OCI-M1 (cell line): Measurements from ENCODE around the gene PFDN6.
"Not testable (repeated sequence)": the region's sequence is repeated elsewhere in the genome, so short reads cannot be mapped to it uniquely, and the experiment has no call there.

ENCODE experiments used
- DNase-seq: peaks from one replicate; lab custom pipeline; 2025; lab: John Stamatoyannopoulos, UW

PFDN6 gene

DNA sequence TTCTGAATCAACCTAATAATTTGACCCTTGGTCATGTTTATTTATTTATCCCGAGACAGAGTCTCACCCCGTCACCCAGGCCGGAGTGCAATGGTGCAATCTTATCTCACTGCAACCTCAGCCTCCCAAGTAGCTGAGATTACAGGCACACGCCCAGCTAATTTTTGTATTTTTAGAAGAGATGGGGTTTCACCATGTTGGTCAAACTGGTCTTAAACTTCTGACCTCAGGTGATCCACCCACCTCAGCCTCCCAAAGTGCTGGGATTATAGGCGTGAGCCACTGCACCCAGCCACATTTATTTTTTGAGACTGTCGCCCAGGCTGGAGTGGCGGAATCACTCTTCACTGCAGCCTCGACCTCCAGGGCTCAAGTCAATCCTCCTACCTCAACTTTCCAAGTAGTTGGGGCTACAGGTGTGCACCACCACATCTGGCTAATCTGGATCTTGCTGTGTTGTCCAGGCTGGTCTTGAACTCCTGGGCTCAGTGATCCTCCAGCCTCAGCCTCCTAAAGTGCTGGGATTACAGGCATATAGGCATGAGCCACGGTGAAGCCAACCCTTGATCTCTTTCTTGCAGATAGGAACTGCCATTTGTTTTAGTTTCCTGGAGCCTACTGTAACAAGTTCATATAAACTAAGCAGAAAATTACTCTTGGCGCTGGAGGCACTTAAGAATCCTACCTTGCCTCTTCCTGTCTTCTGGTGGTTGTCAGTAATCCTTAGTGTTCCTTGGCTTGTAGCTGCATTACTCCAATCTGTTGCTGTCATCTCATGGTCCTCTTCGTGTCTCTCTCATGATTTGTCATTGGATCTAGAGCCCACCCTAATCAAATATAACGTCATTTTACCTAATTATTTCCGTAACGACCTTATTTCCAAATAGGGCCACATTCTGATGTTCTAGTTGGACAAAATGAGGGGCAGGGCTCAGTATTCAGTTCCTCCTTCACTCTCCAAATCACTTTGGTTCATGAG lies 15.2 kb upstream of the PFDN6 start:
- DNase-seq = no peak

DNA sequence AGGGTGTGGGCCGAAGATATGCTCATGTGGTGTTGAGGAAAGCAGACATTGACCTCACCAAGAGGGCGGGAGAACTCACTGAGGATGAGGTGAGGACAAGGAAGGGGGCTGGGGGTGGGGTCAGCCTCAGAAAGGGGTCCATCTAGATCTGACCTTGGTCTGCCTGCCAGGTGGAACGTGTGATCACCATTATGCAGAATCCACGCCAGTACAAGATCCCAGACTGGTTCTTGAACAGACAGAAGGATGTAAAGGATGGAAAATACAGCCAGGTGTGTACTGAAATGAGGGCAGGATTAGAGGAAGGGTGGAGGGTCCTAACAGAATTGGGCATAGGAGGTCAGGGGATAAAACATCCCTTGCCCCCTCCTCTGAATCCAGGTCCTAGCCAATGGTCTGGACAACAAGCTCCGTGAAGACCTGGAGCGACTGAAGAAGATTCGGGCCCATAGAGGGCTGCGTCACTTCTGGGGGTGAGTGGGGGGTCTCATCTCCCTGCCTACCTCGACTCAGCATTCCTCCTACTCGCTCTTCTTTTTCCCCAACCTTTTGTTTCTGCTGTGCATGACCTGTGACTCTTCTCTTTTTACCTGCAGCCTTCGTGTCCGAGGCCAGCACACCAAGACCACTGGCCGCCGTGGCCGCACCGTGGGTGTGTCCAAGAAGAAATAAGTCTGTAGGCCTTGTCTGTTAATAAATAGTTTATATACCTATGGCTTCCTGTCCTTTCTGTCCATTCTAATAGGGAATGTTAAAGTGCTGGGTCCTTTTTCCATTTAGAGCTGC lies 13.4 kb upstream of the PFDN6 start:
- DNase-seq = not testable (repeated sequence)

DNA sequence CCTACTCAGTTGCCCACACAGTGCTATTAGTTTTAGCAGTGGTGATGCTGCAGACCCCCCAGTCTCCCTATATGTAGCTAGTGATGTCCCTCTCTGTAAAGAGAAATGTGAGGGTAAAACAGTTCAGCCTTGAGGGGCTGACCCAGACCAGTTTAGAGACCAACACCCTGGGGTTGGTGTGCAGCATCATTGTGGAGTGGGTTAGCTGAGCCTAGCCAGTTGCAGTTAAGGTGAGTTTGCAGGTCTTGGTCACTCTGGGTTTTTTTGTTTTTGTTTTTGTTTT lies 12.9 kb upstream of the PFDN6 start:
- no peak for DNase-seq

DNA sequence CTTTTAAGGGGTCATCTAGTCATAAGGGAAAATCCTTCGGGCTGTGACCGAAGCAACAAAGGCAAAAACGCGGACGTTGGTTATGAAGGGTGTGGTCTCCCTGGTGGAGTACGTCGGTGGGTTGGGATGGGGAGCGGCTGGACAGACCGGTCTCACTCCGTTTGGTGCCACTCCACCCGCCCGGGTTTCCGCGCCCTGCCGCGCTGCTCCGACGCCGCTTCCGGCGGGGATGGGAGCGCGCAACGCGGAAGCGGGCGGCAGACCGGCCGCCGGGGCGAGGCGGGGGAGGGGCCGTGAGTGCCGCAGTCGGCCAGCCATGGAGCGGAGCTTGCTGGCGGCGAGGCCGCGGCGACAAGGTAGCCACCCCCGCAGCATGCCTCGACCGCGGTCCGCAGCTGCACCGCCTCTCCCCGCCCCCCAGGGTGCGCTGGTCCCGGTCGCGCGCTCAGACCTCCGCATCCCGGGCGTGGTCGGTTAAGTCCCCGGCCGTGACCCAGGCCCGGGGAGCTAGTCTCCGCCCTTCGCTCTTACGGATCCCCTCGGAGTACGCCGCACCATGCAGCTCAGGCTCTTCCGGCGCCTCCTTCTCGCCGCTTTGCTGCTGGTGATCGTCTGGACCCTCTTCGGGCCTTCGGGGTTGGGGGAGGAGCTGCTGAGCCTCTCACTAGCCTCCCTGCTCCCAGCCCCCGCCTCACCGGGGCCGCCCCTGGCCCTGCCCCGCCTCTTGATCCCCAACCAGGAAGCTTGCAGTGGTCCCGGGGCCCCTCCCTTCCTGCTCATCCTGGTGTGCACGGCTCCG lies 12.3 kb upstream of the PFDN6 start, which contains the start of gene B3GALT4:
B3GALT4 (plus strand) TSS at position 260 of the 799 bp plus-strand sequence; CDS start at position 557, 297 bp downstream.
- peak; percentile 93 for DNase-seq

DNA sequence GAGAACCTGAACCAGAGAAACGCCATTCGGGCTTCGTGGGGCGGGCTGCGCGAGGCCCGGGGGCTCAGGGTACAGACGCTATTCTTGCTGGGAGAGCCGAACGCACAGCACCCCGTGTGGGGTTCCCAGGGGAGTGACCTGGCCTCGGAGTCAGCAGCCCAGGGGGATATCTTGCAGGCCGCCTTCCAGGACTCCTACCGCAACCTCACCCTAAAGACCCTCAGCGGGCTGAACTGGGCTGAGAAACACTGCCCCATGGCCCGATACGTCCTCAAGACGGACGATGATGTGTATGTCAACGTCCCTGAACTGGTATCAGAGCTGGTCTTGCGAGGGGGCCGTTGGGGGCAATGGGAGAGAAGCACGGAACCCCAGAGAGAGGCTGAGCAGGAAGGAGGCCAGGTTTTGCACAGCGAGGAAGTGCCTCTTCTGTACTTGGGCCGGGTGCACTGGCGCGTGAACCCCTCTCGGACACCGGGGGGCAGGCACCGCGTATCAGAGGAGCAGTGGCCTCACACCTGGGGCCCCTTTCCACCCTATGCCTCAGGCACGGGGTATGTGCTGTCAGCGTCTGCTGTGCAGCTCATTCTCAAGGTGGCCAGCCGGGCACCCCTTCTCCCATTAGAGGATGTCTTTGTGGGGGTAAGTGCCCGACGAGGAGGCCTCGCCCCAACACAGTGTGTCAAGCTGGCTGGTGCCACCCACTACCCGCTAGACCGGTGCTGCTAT lies 11.6 kb upstream of the PFDN6 start:
- no peak for DNase-seq

DNA sequence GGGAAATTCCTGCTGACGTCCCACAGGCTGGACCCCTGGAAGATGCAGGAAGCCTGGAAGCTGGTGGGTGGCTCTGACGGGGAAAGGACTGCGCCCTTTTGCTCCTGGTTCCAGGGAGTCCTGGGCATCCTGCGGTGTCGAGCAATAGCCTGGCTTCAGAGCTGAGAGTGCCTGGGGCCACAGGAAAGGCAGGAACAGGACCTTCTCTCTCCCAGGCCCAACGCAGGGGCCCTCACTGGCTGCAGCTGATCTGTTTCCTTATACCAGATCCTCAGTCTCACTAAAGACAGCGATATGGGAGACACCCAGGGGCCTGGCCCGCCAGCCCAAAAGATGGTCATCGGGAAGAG lies 11.0 kb upstream of the PFDN6 start:
- no peak for DNase-seq

DNA sequence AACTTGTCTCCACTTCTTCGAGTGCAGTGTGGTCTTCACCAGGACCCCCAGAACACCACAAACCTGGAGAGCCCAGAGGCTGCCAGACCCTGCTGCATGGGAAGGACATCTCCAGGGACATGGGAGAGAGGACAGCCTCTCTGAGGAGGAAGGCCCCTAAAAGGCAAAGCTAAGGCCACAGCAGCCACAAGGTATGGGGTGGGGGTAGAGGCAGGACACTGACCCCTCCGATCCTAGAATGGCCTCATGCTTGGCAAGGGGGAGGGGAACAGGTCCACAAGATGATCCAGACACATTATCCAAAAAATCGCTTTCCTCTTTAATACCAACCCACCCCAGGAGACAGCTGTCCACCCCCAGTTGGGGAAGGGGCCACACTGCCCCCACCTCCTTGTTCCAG lies 10.6 kb upstream of the PFDN6 start:
- DNase-seq = no peak

DNA sequence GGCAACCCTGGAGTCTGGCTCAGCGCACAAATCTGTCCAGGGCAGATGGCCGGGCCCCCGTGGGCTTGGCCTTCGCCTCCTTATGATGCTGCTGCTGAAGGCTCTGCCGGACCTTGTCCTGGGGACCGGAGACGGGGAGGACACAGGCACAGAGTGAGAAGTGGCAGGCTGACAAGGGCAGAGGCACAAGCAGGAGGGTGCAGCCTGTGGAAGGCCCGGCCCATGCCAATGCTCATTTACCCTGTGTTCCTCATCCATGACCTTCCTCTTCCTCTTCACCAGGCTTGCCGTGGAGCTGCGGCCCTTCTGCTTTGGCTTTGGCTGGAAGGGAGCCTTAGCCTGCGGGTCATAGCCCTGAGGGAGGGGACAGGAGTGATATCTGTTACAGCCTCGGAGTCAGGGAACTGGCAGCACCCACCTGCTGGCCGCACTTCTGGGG lies 10.1 kb upstream of the PFDN6 start:
- DNase-seq = no peak

DNA sequence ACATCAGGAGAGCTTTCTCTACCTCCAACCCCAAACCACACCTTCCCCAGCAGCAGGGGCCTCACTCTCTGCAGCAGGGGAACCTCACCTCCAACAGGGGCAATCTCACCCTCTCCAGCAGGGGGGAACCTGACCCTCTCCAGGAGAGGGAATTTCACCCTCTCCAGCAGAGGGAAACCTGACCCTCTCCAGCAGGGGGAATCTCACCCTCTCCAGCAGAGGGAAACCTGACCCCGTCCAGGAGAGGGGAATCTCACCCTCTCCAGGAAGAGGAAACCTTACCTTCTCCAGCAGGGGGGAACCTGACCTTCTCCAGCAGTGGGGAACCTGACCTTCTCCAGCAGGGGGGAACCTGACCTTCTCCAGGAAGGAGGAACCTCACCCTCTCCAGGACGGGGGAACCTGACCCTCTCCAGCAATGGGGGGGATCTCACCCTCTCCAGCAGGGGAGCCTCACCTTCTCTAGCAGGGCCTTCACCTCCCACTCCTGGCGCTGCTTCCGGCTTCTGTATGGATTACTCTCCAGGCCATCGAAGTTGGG lies 9.4 kb upstream of the PFDN6 start:
- DNase-seq = peak; percentile 84

DNA sequence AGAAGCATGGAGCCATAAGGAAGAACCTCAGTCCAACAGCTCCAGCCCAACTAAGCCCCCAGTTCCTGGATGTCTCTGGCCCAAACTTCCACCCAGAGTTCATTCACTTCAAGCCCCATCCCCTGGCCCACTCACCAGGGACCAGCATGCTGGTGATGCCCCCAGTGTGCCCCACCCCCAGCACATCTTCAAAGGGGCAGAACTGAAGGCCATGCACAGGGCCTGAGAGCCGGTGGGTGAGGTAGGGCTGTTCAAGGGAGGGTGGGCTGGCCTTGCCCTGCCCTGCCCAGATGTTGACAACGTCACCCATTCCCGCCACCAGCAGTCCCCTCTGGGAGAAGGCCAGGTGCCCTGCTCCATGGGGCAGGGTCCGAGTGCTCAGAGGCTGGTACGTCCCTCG lies 8.9 kb upstream of the PFDN6 start:
- no peak for DNase-seq

DNA sequence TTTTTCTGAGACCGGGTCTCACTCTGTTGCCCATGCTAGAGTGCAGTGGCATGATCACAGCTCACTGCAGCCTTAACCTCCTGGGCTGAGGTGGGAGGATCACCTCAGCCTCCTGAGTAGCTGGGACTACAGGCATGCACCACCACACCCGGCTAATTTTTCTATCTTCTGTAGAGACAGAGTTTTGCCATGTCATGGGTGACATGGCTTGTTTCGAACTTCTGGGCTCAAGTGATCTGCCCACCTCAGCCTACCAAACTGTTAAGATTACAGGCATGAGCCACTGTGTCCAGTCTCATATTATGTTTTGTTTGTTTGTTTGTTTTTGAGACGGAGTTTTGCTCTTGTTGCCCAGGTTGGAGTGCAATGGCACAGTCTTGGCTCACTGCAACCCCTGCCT lies 4.2 kb upstream of the PFDN6 start:
- DNase-seq = not testable (repeated sequence)

DNA sequence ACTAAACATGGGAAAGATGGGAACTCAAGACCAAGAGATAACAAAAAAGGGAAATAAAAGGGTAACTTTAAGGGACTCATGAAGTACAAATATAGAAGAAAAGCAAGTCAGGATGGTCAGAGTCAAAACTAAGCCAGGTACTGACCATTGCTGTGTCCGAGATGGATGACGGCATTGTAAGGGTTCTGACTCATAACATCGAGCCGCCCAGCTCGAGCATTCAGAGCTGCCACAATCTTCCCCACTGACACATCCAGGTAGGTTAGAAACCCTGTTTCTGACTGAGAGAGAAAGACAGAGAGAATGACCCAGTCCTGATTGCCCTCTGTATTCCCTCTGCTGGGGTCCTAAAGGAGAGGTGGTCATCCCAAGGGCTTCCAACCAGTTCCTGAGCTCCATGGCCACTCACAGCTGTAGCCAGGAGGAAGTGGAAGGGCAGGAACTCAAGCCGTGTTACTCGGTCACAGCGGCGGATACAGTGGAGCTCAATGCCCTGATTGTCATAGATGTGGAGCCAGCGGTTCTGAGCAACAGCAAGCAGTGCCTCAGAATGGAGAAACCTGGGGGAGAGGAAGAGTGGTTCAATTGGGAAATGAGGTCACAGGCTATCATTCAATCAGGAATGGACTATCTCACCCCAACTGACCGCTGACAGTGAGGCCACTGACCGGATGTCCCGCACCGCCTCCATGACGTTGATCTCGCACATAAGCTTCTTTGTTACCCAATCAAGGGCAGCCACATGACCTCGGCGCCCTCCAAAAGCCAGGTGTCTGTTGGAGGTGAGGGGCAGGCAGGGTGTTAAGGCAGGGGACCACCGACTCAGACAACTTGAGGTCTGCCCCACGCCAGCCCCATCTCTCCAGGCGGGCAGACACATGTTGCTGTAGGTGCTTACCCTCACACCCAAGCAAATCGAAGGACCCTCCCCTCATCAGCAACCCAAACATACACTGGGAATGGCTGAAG lies 2.2 kb upstream of the PFDN6 start:
- DNase-seq = no peak

DNA sequence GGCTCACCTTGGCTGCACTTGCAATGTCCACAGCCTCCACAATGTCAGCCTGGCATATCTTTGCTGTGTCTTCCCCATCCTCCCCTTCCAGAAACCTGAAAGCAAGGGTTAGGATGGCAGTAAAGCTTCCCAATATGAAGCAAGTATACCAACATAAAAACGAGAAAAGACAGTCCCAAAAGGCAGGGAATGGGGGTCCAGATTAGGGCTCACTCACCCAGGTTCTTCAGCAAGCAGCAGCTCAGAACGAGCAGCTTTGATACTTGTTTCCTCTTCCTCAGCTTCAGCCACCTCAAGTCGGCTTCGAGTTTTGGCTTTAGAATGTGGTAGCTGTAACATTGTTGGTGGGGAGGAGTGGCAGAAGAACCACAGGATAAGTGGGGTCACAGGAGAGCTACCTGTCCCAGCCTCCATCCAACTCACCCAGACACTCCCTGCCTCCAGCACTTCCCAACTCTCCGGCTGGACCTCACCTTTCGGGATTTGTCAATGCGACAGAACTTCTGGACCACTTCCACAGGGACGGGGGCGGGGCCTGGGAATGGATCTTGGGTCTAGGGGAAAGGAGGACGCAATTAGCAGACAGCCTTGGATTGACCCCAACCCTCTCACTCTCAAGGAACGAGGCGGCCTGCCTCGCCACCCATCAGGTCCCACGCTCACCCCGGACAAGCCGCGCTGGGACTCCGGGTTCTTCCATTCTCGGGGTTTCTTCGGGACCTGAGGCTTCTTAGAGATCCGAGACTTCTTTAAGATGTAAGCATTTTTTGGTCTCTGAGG lies 1.1 kb upstream of the PFDN6 start:
- no peak for DNase-seq

DNA sequence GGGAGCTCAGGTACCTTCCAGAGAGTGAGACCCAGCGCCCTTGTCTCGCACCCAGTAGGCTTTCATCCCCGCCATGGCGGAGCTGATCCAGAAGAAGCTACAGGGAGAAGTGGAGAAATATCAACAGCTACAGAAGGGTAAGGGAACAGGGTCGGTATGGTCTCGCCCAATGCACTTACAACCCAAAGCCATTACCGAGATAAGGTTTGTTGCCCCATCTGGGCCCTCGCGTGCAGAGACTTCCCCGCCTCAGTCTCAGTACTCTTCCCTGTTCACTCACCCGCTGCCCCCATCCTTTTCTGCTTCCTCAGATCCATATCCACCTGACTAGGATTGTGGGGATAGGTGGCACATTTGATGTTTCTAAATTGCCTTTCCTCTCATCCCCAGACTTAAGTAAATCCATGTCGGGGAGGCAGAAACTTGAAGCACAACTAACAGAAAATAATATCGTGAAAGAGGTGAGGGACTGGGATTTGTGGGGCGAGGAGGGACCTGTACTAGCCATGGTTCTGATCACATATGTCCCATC lies 449 bp downstream of the PFDN6 start:
- peak; percentile 70 for DNase-seq

DNA sequence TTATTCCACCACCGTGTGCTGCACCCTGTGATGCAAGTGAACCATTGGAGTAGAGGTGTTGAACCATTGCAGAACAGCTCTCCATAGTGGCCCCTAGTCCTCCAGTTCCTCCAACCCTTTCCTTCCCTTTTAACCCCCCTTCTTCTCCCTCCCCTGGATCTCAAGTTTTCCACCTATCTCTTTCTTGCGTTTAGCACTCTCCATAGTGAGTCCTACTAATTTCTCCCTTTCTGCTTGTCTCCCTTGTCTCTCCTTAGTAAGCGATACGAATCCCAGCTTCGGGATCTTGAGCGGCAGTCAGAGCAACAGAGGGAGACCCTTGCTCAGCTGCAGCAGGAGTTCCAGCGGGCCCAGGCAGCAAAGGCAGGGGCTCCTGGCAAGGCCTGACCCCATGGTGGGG lies 1.1 kb downstream of the PFDN6 start:
- DNase-seq = no peak

DNA sequence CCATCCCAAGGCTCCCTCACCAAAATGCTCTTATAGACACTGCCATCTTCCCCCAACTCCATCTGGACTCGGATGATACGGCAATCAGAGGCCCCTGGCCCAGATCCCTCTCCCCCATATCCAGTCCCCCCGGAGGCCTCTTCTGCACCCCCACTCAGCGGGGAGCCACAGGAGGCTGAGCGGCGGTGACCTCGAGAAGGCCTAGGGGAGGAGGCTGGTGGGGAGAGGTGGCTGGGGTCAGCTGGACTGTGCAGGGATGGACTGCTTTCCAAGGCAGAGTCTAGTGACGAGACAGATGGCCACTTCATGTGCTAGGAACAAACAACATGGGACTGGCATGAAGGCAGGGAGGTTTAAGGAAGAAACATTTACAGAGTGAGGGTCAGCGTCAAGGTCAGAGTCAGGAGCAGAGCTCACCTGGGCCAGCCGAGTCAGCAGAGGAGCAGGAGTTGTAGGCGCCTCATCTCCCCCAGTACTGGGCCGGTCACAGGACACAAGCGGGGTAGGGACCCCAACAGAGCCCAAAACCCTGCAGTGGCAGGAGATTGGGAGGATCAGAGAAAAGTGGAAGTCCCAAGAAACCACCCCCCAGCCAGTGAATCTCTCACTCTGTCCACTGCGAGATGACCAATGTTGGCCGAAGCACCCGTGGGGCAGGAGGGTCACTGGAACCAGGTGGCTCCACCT lies 3.7 kb downstream of the PFDN6 start:
- no peak for DNase-seq

DNA sequence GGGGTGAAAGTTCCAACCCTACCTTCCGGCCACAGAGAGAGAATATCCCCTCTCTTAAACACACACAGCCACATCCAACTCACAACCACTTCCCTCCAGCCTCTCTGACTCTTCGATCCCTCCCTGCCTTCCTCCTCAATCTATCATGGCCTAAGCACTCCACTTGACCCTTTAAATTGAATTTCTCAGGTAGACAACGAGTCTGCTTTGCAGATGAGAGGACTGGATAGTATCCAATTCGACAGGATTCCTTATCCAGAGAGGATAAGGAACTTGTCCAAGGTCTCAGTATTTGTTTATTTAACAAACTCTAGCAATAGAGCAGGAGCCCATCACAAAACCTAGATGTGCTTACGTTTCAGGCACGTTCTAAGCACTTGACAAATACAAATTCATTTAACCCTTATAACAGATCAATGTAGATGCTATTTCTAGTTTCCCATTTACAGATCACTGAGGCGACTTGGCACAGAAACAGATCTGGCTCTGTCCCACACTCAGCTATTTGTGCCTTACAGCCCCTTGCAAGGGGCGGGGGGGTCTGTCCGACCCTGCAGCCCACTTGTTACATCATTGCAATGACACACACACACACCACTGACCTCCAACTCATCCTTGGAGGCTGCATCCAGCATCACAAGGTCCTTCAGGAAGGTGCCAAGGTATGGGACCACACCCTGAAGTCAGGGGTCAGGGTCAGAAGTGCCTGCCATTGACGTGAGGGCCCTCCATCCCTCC lies 4.9 kb downstream of the PFDN6 start:
- no peak for DNase-seq
